IPS-18a (cell line): Measurements from ENCODE around the gene SLC25A51.
"Not testable (repeated sequence)": the region's sequence is repeated elsewhere in the genome, so short reads cannot be mapped to it uniquely, and the experiment has no call there.

Experiments
- H3K27ac ChIP-seq: one replicate; pipeline ENCODE4 v1.5.1; 2013; ENCODE audit warnings: low read length
- H3K27me3 ChIP-seq: one replicate; pipeline ENCODE4 v1.6.1; 2013; ENCODE audit warnings: mild to moderate bottlenecking, low read length; ENCODE audit not compliant: control insufficient read depth, insufficient read depth
- H3K36me3 ChIP-seq: one replicate; pipeline ENCODE4 v1.6.1; 2013; ENCODE audit warnings: low read depth, low read length; ENCODE audit not compliant: control insufficient read depth
- H3K4me1 ChIP-seq: one replicate; pipeline ENCODE4 v1.6.1; 2013; ENCODE audit warnings: low read depth, low read length; ENCODE audit not compliant: control insufficient read depth
- H3K4me3 ChIP-seq: one replicate; pipeline ENCODE4 v1.5.1; 2013; ENCODE audit warnings: low read length
- H3K9ac ChIP-seq: one replicate; pipeline ENCODE4 v1.6.1; 2013; ENCODE audit warnings: mild to moderate bottlenecking, low read length, moderate library complexity
- H3K9me3 ChIP-seq: one replicate; pipeline ENCODE4 v1.6.1; 2013; ENCODE audit warnings: low read depth, low read length; ENCODE audit not compliant: control insufficient read depth

The SLC25A51 gene

DNA sequence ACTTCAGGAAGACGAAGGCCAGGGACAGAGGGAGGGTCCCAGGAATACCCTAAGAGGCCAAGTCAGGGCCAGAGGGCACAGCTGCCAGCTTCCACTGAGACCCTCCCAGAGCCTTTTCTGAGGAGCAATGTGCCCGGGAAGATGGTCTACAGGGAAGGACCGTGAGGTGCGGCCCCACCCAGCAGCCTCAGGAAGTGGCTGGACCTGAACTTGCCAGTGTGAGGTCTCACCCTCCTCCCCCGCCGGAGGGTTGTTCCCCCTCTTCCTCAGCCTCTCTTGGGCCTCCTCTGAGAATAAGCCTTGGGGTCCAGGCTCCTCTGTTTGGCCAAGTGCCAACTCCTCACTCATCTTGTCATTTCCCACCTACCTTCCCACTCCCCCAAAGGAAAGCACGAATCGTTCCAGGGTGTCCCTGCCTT is 13.4 kb upstream of the SLC25A51 start:
- no peak overlapping the region for H3K27ac ChIP-seq
- no peak overlapping the region for H3K4me3 ChIP-seq
- H3K9me3 ChIP-seq: no peaks in the 10 kb centered on the region
- H3K27me3 ChIP-seq: no peaks in the 10 kb centered on the region
- H3K36me3 ChIP-seq: no peaks in the 10 kb centered on the region
- H3K9ac ChIP-seq: no peak overlapping the region
- H3K4me1 ChIP-seq: peaks cover 6% of the 10 kb centered on the region

DNA sequence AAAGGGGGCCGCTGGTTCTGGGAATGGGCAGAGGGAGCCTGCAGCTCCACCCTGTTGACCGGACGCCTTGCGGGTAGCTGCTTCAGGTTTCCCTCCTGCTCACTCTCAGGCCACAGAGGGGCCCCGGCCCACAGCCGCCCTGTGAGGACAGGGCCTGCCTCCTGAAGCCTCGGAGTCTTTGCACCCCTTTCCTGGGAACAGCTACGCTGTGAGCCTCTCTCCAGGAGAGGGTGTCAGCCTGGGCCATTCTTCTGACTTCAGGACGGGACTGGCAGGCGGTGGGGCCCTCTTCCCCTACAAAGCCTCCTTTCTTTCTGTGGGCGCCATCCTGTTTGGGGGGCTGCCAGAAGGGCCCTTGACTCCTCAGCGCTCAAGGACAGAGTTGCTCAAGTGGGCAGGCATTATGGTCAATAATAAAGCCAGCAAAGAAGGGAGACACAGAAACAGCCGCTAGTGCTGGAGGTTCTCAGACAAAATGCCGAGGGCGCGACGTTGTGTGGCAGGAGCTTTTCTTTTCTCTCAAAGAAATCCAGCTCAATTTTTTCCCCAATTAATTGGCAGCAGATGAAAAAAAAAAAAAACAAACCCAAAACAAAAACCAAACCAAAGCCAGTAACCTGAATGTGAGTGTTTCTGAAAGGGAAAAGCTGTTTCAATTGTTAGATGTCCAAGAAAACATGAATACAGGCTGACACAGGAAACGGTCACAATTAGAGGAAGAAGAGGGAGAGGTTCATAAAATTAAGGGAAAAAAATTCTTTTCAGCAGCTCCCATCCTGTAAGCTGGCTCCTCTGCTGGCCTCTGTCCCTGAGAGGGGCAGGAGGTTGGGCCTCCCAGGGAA is 12.8 kb upstream of the SLC25A51 start:
- Histone ChIP-seq H3K27ac (no peak overlapping the region), H3K4me1 (peaks cover 6% of the 10 kb centered on the region), H3K27me3 (no peaks in the 10 kb centered on the region), H3K4me3 (no peak overlapping the region), H3K9me3 (no peaks in the 10 kb centered on the region), H3K9ac (no peak overlapping the region), H3K36me3 (no peaks in the 10 kb centered on the region)

DNA sequence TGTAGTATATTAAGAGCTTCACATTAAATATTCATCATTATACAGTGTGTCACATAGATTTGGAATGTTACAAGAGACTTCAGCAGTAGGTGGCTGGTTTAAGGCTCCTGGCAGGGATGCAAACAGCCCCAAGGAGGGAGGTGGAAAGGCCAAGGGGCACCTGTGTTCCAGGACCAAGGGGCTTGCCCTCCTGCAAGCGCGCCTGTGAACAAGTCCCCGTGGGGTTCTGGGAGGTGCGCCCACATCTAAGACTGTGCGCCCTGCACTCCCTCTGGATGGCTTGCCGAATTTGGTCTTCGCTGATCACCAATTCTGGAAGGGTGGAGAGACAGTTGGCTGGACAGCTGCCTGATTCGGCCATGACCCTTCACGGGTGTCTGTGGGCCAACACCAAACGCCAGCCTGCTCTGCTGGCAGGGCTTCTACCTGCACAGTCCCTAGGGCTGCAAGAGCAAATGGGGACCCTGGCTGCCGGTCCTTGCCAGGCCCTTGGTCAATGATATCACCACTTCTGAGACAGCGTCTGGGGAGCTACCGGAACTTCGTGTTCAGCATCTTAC is 12.1 kb upstream of the SLC25A51 start:
- Histone ChIP-seq H3K4me1 (peaks cover 6% of the 10 kb centered on the region), H3K27ac (no peak overlapping the region), H3K9me3 (no peaks in the 10 kb centered on the region), H3K36me3 (no peaks in the 10 kb centered on the region), H3K4me3 (no peak overlapping the region), H3K9ac (no peak overlapping the region), H3K27me3 (no peaks in the 10 kb centered on the region)

DNA sequence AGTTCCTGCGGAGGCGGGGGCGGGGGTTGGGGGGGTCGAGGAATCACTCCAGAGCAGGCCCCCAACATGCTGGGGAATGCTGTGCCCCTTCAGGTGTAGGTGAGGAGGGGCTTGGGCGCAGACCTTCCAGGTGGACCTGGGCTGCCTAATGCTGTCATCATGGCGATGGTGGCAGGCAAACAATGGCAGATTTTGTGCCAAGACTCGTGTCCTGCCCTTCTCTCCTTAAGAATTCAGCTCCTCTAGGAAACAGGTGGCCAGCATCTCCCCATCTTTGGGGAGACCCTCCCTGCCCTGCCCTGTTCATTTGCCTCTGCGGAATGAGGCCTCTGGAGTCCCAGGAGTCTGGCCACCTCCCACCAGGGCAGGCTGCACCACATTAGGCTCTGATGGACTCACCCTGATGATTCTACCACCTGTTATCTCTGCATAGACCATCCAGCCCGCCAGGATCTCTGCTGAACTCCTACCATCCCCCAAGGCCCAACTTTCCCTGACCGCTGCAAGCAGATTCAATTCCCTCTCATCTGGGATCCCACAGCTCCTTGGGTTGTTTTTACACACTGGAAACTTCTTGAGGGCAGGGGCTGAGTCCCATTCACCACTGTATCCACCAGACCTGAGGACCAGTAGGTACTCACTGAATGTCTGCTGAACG is 10.9 kb upstream of the SLC25A51 start:
- H3K27ac ChIP-seq: no peak overlapping the region
- H3K27me3 ChIP-seq: no peaks in the 10 kb centered on the region
- H3K4me1 ChIP-seq: peaks cover 4% of the 10 kb centered on the region
- H3K36me3 ChIP-seq: no peaks in the 10 kb centered on the region
- H3K4me3 ChIP-seq: no peak overlapping the region
- no peak overlapping the region for H3K9ac ChIP-seq
- H3K9me3 ChIP-seq: no peaks in the 10 kb centered on the region

DNA sequence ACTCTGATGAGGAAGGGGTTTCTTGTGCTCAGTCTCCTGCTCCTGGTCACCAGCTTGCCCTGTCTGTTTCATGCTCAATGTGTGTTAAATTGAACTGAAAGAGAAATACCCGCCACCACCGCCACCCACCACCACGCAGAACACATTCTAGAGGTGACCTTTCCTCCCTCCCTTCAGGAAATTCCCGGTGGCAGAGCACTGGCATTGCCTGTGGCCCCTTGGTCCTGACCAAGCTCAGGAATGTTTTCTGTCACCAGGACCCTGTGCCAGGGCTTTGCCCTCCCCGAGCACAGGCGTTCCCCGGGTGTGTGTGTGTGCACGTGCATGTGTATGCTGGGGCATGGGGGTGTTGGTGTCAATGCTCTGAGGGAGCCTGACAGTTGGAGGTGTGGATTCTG is 10.2 kb upstream of the SLC25A51 start:
- H3K4me3 ChIP-seq: no peak overlapping the region
- no peak overlapping the region for H3K27ac ChIP-seq
- no peaks in the 10 kb centered on the region for H3K27me3 ChIP-seq
- no peaks in the 10 kb centered on the region for H3K9me3 ChIP-seq
- no peak overlapping the region for H3K9ac ChIP-seq
- no peaks in the 10 kb centered on the region for H3K4me1 ChIP-seq
- no peaks in the 10 kb centered on the region for H3K36me3 ChIP-seq

DNA sequence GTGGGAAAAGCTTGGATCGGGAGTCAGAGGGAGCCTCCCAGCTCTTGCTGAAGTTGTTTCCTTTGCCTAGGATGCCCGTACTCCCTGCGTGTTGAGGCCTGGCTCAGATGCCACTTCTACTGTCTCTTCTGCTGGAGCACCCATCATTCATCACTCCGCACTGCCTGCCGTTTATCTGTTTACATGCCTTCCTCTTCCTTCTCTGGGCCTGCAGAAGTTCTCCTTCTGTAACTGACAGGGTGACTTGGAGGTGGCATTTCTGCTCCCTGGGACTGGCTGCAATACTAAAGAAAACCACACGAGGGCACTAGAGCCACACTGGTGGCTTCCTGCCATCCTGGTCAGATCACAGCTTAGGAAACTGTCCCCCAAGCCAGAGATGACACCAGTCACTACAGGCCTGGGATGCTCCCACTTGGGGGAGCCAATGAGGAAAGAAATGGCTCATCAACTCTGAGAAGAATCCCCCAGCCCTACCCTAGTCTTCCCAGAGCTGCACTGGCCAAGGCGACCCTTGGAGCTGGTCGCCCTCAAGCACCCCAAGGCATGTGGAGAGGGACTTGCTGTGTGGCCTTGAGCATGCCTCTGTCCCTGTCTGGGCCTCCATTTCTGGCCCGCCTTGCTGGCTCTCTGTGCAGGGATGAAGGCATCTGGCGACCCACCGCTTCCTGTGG is 9.7 kb upstream of the SLC25A51 start:
- no peaks in the 10 kb centered on the region for H3K27me3 ChIP-seq
- no peaks in the 10 kb centered on the region for H3K36me3 ChIP-seq
- no peaks in the 10 kb centered on the region for H3K4me1 ChIP-seq
- no peak overlapping the region for H3K4me3 ChIP-seq
- no peaks in the 10 kb centered on the region for H3K9me3 ChIP-seq
- H3K9ac ChIP-seq: no peak overlapping the region
- H3K27ac ChIP-seq: no peak overlapping the region

DNA sequence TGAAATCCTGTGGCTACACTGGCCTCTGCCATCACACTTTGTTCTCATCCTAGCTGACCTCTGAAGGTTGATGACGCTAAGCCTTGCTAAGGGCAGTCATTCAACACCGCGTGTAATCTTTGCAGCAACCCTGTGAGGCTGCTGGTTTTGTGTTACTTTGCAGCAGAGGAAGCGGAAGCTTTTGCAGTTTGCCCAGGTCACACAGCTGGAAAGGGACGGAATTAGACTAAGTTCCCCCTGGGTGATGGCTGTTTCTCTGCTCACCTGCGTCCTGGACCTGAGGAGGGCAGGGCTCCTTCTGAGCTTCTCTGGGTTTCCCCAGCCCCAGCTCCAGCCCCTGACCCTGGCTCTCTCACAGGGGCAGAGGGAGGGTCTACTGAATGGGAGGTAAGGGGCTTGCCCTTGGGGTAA is 7.3 kb upstream of the SLC25A51 start:
- Histone ChIP-seq H3K4me3 (no peak overlapping the region), H3K9me3 (no peaks in the 10 kb centered on the region), H3K4me1 (no peaks in the 10 kb centered on the region), H3K9ac (no peak overlapping the region), H3K27me3 (no peaks in the 10 kb centered on the region), H3K36me3 (no peaks in the 10 kb centered on the region), H3K27ac (no peak overlapping the region)

DNA sequence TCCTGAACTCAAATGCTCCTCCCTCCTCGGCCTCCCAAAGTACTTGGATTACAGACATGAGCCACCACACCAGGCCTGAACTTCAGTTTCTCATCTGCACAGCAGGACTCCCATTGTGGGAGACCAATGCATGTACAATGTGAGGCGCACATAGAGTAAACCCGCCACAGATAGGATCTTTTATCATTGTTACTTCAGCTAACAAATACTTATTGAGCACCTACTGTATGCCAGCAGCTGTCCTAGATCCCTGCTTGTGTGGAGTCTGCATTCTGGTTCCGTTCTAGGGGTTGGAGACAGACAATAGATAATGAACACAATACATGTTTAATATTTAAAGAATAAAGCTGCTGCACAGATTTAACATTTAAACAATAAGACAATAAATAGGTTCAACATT is 6.3 kb upstream of the SLC25A51 start:
- H3K27me3 ChIP-seq: peaks cover 3% of the 10 kb centered on the region
- no peaks in the 10 kb centered on the region for H3K4me1 ChIP-seq
- no peaks in the 10 kb centered on the region for H3K9me3 ChIP-seq
- no peaks in the 10 kb centered on the region for H3K36me3 ChIP-seq
- H3K27ac ChIP-seq: no peak overlapping the region
- no peak overlapping the region for H3K9ac ChIP-seq
- no peak overlapping the region for H3K4me3 ChIP-seq

DNA sequence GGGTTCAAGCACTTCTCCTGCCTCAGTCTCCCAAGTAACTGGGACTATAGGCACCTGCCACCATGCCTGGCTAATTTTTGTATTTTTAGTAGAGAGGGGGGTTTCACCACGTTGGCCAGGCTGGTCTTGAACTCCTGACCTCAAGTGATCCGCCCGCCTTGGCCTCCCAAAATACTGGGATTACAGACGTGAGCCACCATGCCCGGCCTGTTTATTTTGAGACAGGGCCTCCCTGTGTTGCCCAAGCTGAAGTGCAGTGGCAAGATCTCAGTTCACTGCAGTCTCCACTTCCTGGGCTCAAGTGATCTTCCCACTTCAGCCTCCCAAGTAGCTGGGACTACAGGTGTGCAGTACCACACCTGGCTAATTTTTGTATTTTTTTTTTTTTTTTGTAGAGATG is 5.9 kb upstream of the SLC25A51 start:
- not testable (repeated sequence) for H3K27ac ChIP-seq, H3K27me3 ChIP-seq, H3K9ac ChIP-seq, H3K4me3 ChIP-seq, H3K9me3 ChIP-seq, H3K36me3 ChIP-seq, H3K4me1 ChIP-seq

DNA sequence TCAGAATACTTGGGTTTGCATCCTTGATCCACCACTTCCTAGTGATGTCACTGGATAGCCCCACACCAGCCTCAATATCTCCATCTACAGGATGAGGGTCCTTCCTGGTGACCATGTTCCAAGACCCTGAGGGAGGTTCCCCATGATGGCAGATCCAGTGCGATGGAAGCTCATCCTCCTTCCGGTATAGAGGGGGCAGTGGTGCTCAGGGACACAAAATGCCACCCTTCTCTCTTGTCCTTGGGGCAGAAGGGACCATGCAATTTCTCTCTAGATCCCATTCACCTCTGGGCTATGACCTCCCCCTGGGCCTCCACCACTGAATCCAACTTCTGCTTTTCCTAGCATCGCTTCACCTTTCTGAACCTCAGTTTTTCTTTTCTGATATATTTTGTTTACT is 5.4 kb upstream of the SLC25A51 start:
- H3K9ac ChIP-seq: no peak overlapping the region
- no peaks in the 10 kb centered on the region for H3K36me3 ChIP-seq
- peaks cover 7% of the 10 kb centered on the region for H3K4me1 ChIP-seq
- H3K4me3 ChIP-seq: no peak overlapping the region
- peaks cover 3% of the 10 kb centered on the region for H3K27me3 ChIP-seq
- no peaks in the 10 kb centered on the region for H3K9me3 ChIP-seq
- H3K27ac ChIP-seq: no peak overlapping the region

DNA sequence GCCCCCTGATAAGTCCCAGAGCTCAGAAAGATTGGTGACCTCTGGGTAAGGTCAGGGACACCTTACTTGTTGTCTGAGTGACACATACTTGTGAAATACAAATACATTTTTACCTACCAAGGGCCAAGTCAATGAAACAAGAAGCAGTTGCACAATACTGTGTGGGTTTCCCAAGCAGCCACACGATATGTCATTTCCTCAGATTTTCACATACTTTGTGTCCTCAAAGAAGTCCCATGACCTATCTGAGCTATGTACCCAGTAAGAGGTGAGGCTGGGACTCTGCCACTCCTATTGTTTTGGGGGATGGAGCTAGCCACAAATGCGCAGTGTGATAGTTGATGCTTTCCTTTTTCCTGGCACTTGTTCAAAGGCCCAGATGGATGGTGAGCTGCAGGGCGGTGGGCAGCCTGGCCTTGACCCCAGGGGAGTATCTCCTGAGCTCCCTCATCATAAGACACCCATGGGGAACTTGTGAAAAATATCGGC is 4.8 kb upstream of the SLC25A51 start:
- peaks cover 7% of the 10 kb centered on the region for H3K4me1 ChIP-seq
- no peak overlapping the region for H3K9ac ChIP-seq
- H3K36me3 ChIP-seq: no peaks in the 10 kb centered on the region
- H3K4me3 ChIP-seq: no peak overlapping the region
- H3K9me3 ChIP-seq: no peaks in the 10 kb centered on the region
- peaks cover 3% of the 10 kb centered on the region for H3K27me3 ChIP-seq
- no peak overlapping the region for H3K27ac ChIP-seq
